Prostate gland (tissue), 2 donors: Measurements from ENCODE around the gene RRP1.

Source experiments
- POLR2A ChIP-seq: fragments of 450-650 bp; IDR thresholded peaks from one replicate; pipeline ENCODE4 v1.6.1; 2016; ENCODE audit warnings: antibody characterized with exemption, mild to moderate bottlenecking
- POLR2AphosphoS5 ChIP-seq: sonication (generic); formaldehyde crosslinking; IDR thresholded peaks from one replicate; pipeline ENCODE4 v1.6.1; 2017; ENCODE audit warnings: antibody characterized with exemption
- TF ChIP-seq, protein P1 (sequence below), 4 experiments: fragments of 200-600 bp in 2 of 4; fragments of 450-650 bp in 2 of 4; sonication (generic) in 2 of 4; IDR thresholded peaks; 1 replicate in 3 of 4; 2 replicates in 1 of 4; pipeline ENCODE4 v1.5.1; 2016 to 2019; ENCODE audit warnings: antibody characterized with exemption in 4 of 4, mild to moderate bottlenecking in 2 of 4, moderate library complexity in 2 of 4

DNA sequence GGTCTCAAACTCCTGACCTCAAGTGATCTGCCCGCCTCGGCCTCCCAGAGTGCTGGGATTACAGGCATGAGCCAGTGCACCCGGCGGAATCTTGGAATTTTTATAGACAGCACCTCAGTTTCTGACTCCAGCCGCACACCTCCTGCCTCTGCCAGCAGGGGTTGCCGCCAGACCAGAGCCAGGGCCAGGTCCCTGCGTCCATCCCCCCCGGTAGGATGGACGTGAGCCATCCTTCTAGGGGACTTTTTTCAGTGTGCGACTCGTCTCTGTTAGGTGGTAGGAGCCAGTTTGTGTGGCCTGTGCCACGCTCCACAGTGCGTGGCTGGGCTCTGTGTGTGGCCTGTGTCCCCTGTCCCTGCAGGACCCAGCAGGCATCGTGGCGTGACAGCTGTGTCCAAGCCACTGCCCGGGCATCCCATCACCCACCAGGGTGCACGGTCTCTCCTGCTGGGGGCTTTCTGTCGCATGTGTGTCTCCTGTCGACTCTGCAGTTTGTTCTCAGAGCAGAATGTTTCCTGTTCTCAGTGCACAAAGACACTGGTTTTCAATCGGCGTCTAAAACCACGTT is 28.9 kb upstream of the RRP1 start:
- TF ChIP-seq POLR2A (no peak), POLR2AphosphoS5 (no peak)
- TF ChIP-seq, protein P1, sequence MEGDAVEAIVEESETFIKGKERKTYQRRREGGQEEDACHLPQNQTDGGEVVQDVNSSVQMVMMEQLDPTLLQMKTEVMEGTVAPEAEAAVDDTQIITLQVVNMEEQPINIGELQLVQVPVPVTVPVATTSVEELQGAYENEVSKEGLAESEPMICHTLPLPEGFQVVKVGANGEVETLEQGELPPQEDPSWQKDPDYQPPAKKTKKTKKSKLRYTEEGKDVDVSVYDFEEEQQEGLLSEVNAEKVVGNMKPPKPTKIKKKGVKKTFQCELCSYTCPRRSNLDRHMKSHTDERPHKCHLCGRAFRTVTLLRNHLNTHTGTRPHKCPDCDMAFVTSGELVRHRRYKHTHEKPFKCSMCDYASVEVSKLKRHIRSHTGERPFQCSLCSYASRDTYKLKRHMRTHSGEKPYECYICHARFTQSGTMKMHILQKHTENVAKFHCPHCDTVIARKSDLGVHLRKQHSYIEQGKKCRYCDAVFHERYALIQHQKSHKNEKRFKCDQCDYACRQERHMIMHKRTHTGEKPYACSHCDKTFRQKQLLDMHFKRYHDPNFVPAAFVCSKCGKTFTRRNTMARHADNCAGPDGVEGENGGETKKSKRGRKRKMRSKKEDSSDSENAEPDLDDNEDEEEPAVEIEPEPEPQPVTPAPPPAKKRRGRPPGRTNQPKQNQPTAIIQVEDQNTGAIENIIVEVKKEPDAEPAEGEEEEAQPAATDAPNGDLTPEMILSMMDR (IDR thresholded peaks at IDR 0.05): no peak
